HG03460 (cell line): ENCODE results near the gene ITPR3.

Experiments
- ATAC-seq: cut with Tn5 transposase; IDR thresholded peaks from one replicate; pipeline ENCODE4 v1.9.1; 2021; ENCODE audit not compliant: unreplicated experiment

The ITPR3 gene

DNA sequence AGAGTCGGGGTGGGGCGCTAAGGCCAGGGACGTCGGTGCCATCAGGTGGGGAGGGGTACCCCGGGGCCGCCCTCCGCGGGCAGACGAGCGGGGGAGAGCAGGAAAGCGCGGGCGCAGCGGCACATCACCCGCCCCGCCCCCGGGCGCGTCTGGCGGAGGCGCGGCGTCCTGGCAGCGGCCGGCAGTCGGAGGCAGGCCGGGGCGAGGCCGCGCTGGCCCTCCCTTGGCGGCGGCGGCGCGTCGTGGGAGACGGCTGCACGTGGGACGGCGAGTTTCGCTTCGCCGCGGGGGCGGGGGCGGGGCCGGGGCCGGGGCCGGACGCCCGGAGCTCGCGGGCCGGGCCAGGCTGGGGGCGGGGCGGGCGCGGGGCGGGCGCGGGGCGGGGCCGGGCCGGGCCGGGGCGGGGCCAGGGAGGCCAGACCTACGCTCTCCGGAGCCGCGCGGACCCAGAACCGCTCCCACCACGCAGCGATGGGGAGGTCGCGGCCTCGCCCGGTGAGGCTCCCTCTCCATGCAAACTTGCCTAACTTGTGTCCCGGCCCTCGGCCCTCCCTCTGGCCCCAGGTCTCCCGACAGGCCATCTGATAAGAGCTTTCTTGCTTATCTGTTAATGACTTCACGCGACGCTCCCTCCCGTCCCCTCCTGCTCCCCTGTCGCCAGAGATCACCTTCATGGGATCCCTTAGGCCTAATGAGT, 12.5 kb downstream of the ITPR3 start:
- ATAC-seq, result peak; percentile 56

GRCh38 chr6:33634161-33634727, 13.1 kb downstream of the ITPR3 start:
- ATAC-seq, result no peak

DNA sequence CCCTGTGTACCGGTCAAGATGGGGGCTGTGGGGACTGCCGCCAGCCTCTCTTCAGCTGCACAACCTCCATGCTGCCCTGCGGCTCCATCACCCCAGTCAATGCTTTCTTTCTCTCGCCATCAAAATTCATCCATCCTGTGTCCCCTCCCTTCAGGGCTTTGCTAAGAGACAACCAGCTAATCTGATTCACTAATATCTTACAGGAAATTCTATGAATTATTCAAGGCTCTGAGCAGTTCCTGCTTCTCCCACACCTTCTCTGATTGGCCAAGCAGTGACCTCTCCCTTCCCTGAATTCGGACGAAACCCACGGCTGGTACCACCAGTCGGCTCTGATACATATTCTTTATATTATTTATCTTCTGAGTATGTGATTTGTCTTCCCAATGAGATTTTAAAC, 13.8 kb downstream of the ITPR3 start:
- ATAC-seq, result no peak

DNA sequence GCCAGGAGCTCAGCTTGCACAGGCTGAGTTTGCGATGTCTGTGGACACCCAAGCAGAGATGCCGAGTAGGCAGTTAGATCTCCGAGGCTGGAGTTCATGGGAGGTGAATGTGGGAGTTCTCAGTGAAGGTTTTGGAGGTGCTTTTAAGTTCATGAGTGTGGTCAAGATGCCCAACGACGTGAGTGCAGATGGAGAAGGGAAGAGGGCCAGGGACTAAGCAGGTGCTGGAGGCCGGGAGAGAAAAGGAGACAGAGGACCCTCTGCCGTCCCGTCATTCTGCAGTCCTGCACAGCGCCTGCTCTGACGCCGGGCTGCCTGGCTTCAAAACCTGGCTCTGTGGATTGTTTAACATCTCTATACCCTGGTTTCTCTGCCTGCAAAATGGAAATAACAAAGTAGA, 15.5 kb downstream of the ITPR3 start:
- no peak for ATAC-seq

- no peak for ATAC-seq
Measured at GRCh38 chr6:33638556-33638955, 17.4 kb downstream of the ITPR3 start.

- ATAC-seq, result no peak
Measured at GRCh38 chr6:33639559-33639958, 18.4 kb downstream of the ITPR3 start.

DNA sequence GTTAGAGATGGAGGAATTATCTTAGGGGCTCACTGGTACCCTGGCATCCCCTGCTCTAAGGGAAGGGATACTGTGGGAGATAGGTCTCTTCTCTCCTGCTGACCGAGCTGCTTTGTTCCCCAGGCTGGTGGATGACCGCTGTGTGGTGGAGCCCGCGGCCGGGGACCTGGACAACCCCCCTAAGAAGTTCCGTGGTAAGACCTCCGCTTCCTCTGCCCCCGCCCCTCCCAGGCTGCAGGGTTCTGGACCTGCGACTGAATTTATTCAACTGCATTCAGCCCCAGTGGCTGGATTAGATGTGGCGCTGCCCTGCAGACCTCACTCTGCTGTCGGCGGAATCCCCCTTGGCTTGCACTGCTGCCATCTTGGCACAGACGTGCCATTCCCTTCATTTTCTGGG, 19.2 kb downstream of the ITPR3 start:
- ATAC-seq, result no peak

- no peak for ATAC-seq
Measured at GRCh38 chr6:33641144-33641543, 20.0 kb downstream of the ITPR3 start.

GRCh38 chr6:33641602-33642001, 20.5 kb downstream of the ITPR3 start:
- ATAC-seq, result no peak

DNA sequence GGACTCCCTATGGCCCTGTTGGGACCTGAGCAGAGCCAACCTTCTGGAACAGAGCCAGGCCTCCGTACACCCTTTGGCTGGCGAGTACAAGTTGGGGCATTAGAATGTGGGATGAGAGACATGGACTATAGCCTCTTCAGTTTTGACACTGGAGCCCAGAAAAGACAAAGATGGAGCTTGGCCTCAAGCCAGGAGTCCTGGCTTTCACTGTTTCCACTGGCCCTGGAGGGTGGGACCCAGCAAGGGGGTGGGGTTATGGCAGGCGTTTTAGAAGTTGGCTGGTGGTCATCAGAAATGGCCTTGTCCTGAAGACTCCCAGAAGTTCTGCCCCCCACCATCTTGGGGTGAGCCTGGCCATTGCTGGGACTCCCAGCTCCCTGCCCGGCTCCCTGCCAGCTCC, 21.8 kb downstream of the ITPR3 start:
- ATAC-seq, result no peak

GRCh38 chr6:33651403-33651802, 30.3 kb downstream of the ITPR3 start:
- no peak for ATAC-seq

GRCh38 chr6:33652002-33652401, 30.9 kb downstream of the ITPR3 start:
- ATAC-seq, result no peak

DNA sequence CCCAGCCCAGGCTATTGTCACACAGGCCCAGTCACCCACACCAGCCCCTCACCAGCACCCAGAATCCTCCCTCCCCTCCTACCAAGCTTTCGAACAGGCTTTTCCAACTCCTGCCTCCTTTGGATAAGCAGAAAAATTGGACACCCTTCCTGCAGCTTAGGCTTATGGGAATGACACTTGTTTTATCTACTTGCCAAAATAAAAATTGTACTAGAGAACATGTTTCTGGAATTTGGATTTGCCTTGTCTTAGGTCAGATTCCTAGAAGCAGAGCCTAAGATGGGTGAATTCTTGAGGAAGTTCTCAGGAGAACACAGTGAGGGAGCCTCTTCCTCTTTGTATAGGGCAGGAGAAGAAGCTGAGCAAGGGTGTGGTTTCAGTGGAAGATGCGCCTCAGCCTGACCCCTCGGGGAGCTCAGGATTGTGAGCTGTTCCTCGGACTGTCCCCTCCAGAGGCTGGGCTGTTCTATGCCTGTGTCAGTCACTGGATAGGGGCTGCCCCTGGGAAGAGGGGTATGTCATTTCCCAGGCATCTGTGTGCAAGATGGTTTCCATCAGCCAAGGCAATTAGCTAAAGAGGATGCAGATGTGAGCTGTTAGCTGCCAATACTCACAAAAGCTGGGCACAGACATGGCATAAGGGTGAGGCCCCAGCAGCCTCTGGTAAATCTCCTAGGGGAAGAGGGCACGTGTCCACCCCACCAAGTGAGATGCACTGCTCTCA, 33.9 kb downstream of the ITPR3 start:
- no peak for ATAC-seq

DNA sequence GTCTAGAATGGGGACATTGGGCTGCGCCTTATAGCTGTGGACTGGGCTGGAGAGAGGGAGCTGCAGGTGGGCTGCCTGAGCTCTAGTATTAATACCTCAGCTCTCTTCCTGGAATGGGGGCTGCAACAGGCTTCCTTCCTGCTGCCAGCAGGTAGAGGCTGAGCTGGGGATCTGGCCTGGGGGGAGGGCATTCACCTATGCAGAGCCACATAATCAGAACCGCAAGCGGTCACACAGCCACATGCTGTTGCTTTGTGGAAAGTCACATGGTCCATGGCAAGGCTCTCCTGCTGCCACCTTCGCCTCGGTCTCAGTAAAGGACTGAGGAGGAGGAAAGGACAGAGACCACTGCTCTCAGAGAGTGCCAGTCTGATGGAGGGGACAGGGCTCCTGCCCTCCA, 35.7 kb downstream of the ITPR3 start:
- ATAC-seq, result no peak

DNA sequence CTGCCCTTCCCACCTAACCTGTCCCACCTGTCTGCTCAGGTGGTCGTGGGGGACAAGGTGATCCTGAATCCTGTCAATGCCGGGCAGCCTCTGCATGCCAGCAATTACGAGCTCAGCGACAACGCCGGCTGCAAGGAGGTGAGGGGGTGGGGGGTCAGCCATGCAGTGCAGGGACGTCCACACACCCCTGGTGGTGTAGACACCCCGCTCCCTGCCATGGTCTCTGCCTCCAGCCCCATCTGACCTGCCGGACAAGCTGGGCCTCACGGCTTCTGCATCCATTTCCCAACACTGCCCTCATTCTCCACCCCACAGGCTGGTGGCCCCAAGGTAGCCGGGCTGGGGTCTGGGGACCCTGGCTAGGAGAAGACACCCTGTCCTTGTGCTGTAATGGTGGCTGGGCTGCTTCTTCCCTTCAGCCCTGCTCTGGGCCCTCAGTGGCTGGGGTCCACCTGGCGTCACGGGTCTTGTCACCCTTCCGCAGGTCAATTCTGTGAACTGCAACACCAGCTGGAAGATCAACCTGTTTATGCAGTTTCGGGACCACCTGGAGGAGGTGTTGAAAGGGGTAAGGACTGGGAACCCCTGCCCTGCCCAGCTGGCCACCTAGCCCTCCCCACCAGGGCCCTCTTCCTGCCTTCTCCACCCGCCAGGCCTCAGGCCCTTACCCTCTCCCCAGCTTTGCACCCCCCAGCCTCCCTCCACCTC, 38.0 kb downstream of the ITPR3 start:
- no peak for ATAC-seq

- ATAC-seq, result no peak
Measured at GRCh38 chr6:33659986-33660385, 38.9 kb downstream of the ITPR3 start.

DNA sequence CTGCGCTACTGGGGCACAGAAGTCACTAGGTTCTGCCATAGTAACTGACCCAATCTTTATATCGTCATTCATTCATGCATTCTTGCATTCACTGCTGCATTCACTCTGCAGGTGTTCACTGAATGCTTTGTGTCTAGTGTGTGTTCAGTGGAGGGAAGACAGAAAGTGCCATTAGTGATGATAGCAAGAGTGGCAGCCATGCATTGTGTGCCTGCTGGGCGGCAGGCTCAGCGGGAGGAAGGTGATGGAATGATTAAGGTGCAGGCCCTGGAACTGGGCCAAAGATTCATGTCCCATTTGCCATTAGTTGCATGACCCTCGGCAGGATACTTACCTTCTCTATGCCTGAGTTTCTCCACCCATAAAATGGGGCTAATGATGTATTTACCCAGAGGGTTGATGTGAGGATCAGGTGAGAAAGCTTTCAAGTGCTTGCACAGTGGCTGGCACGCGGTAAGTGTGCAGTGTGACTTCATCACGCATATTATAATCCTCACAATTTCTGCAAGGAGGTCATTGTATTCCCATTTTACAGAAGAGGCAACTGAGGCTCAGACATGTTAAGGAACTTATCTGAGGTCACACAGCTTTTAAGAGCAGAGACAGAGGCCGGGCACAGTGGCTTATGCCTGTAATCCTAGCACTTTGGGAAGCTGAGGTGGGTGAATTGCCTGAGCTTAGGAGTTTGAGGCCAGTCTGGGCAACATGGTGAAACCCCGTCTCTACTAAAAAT, 40.1 kb downstream of the ITPR3 start:
- ATAC-seq, result no peak

- no peak for ATAC-seq
Measured at GRCh38 chr6:33662318-33662717, 41.2 kb downstream of the ITPR3 start.

- no peak for ATAC-seq
Measured at GRCh38 chr6:33663028-33663427, 41.9 kb downstream of the ITPR3 start.

- ATAC-seq, result no peak
Measured at GRCh38 chr6:33663727-33664449, 42.8 kb downstream of the ITPR3 start.
